LNCAP (cell line): ENCODE measurements around the gene RTRAF.

Experiments used
- CTCF ChIP-seq: fragments of 450-650 bp; IDR thresholded peaks from 2 replicates; pipeline ENCODE4 v1.5.1; 2017; ENCODE audit warnings: mild to moderate bottlenecking

Gene RTRAF

GRCh38 chr14:51977075-51977474 is 12.3 kb upstream of the RTRAF start:
- TF ChIP-seq CTCF: no peak

GRCh38 chr14:51978681-51979085 is 10.7 kb upstream of the RTRAF start:
- TF ChIP-seq CTCF: no peak

- peak; percentile 89 for TF ChIP-seq CTCF
Observed at GRCh38 chr14:51979088-51979709, 10.1 kb upstream of the RTRAF start.

GRCh38 chr14:51981218-51981854 is 8.0 kb upstream of the RTRAF start:
- TF ChIP-seq CTCF: no peak

- TF ChIP-seq CTCF: no peak
Observed at GRCh38 chr14:51988221-51988620, 1.1 kb upstream of the RTRAF start.

GRCh38 chr14:51990488-51990887 is 1.1 kb downstream of the RTRAF start:
- TF ChIP-seq CTCF: no peak

- no peak for TF ChIP-seq CTCF
Observed at GRCh38 chr14:51993285-51993920, 4.1 kb downstream of the RTRAF start.
